ENCODE results near the gene B4GALT1. TPM values are rescaled to one million over a fixed set of nuclear protein-coding genes. Genes with fewer than 3 reads are reported as not detected.

B4GALT1 gene
- total and polyA plus RNA-seq, 2 of the 8 experiments (the other 6 are each of a cell fraction or from before 2014, with no cell fraction given): 12.8 to 18.2 TPM

DNA sequence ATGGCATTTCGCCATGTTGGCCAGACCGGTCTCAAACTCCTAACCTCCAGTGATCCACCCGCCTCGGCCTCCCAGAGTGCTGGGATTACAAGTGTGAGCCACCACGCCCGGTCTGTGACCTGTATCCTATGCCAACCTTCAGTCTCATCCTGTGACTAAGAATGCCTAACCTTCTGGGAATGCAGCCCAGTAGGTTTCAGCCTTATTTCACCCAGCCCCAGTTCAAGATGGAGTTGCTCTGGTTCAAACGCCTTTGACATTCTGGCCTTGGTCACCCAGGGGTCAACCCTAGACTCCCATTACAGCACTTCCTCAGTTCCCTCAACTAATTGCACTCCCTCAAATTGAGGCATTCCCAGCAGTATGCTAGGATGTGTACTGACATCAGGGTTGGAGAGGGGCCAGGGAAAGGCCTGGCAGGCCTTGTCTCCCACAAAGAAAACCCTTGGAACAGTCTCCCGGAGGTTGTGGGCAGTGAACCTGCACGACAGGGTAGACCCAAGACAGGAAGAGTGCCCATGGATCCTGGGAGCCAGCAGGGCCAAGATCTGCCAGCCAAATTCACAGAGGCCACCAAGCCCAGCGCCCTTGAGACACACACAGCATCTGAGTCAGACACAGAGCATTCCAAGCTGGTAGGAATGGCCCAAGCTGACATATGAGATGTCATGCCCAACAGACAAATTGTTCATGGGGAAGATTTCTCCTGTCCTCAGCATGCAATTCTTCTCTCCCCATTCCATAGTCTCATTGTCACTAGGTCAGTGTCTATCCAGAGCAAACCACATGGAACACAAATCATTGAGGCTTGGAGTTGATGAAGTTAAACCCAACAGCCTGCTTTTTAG, 65.8 kb downstream of the B4GALT1 start:
- Histone ChIP-seq H3K18ac (ENCODE audit: extremely low read depth, low read length) (no peak overlapping the region), H3K4ac (replicated peaks; ENCODE audit: insufficient read length, low read depth, low read length) (no peak overlapping the region), H2AK5ac (ENCODE audit: low read depth, low read length) (no peak overlapping the region), H2BK120ac (replicated peaks; ENCODE audit: low read depth, low read length) (no peak overlapping the region), H2BK12ac (ENCODE audit: low read depth, low read length) (no peak overlapping the region), H3K79me2 (ENCODE audit: control insufficient read depth in 1 of 2, insufficient read depth in 2 of 2, low read length in 2 of 2) (no peaks in the 10 kb centered on the region), H2BK15ac (ENCODE audit: low read length) (no peak overlapping the region), H3K27me3 (replicated peaks in 1 of 4; ENCODE audit: control insufficient read depth in 3 of 4, extremely low read depth in 1 of 4, insufficient read depth in 3 of 4, low read length in 3 of 4) (no peaks in the 10 kb centered on the region), H3K4me3 (ENCODE audit: extremely low read depth in 1 of 4, insufficient read depth in 2 of 4, low read depth in 3 of 4, low read length in 4 of 4) (no peak overlapping the region), H3K9ac (replicated peaks in 1 of 4; ENCODE audit: extremely low read depth in 1 of 4, low read depth in 3 of 4, low read length in 3 of 4) (no peak overlapping the region), H4K8ac (ENCODE audit: extremely low read depth, insufficient read depth, low read length) (no peak overlapping the region), H3K27ac (ENCODE audit: low read depth, low read length) (no peak overlapping the region), H4K5ac (ENCODE audit: insufficient read length, low read depth, low read length) (no peak overlapping the region), H2BK5ac (ENCODE audit: low read depth, low read length) (no peak overlapping the region), H4K91ac (replicated peaks; ENCODE audit: insufficient read length, low read length) (no peak overlapping the region), H3K23ac (ENCODE audit: insufficient read length) (no peak overlapping the region), H4K20me1 (replicated peaks in 1 of 2; ENCODE audit: control insufficient read depth in 1 of 2, insufficient read depth in 2 of 2, low read length in 2 of 2) (no peaks in the 10 kb centered on the region), H3K4me2 (ENCODE audit: insufficient read depth in 1 of 2, low read depth in 2 of 2, low read length in 2 of 2) (no peak overlapping the region), H3K36me3 (ENCODE audit: control insufficient read depth in 2 of 4, insufficient read depth in 4 of 4, low read length in 3 of 4) (no peaks in the 10 kb centered on the region), H2BK20ac (ENCODE audit: low read length) (no peak overlapping the region), H3K9me3 (ENCODE audit: insufficient read depth in 2 of 2, low read depth in 1 of 2, low read length in 1 of 2) (no peaks in the 10 kb centered on the region), H3K79me1 (ENCODE audit: low read depth, low read length) (no peaks in the 10 kb centered on the region), H3K56ac (replicated peaks; ENCODE audit: insufficient read length, low read depth, low read length) (no peak overlapping the region), H2AFZ (ENCODE audit: low read length) (no peak overlapping the region), H3K14ac (ENCODE audit: insufficient read length) (no peak overlapping the region), H3K4me1 (replicated peaks in 1 of 4; ENCODE audit: control insufficient read depth in 3 of 4, insufficient read depth in 4 of 4, low read length in 3 of 4) (no peaks in the 10 kb centered on the region; a peak in 1 of 7 replicates), H3K23me2 (ENCODE audit: low read depth, low read length) (no peaks in the 10 kb centered on the region)
- DNase-seq (ENCODE audit: low read depth in 1 of 2, low spot score in 2 of 2) (no peak), FAIRE-seq (no peak)
- 95% methylated on average over 10 of the region's 10 CpGs; no CpG with 5 or more reads in 1 of the 2 experiments for WGBS, 2 experiments (ENCODE audit: extremely low coverage in 1 of 2, insufficient coverage in 1 of 2, insufficient read length in 1 of 2, insufficient replicate concordance in 2 of 2, low coverage in 1 of 2, low lambda C conversion rate in 2 of 2, missing lambda C conversion rate in 1 of 2)
- ChIA-PET POLR2A (ENCODE audit: partially characterized antibody) (interaction anchor here (1.5 kb wide), 1 partner anchor 77 kb away, joined by 3 read pairs; the partner anchor contains the start of gene DNAJA1), CTCF (ENCODE audit: partially characterized antibody) (no interaction called here)
- TF ChIP-seq SIN3A (conservative IDR thresholded peaks at IDR 0.05 in 1 of 2, IDR thresholded peaks at IDR 0.05 in 1 of 2; ENCODE audit: low read depth in 1 of 2, low read length in 2 of 2) (no peak), CHD2 (IDR thresholded peaks at IDR 0.05; ENCODE audit: low read length) (no peak), JUND (IDR thresholded peaks at IDR 0.05; ENCODE audit: low read length) (no peak), ZNF274 (IDR thresholded peaks at IDR 0.05; ENCODE audit: borderline replicate concordance, extremely low read depth, low read length) (no peak), RXRA (IDR thresholded peaks at IDR 0.05; ENCODE audit: insufficient read depth, low read depth, low read length) (no peak), POLR2AphosphoS5 (IDR thresholded peaks at IDR 0.05; ENCODE audit: low read depth, low read length) (no peak), RNF2 (IDR thresholded peaks at IDR 0.05; ENCODE audit: borderline replicate concordance, low read depth, low read length, missing control alignments, poor library complexity, severe bottlenecking) (no peak), RFX5 (IDR thresholded peaks at IDR 0.05; ENCODE audit: borderline replicate concordance, low read depth, low read length) (no peak), SRF (IDR thresholded peaks at IDR 0.05; ENCODE audit: low read depth, low read length) (no peak), EP300 (IDR thresholded peaks at IDR 0.05; ENCODE audit: borderline replicate concordance in 1 of 2, low read depth in 2 of 2, low read length in 2 of 2) (no peak), SUZ12 (IDR thresholded peaks at IDR 0.05; ENCODE audit: low read length) (no peak), TAF7 (optimal IDR thresholded peaks at IDR 0.05; ENCODE audit: borderline replicate concordance, low read depth, low read length) (no peak)
